Liver (tissue), 9 donors: Measurements from ENCODE around the gene ATP10B. TPM values are rescaled to one million over a fixed set of nuclear protein-coding genes. Genes with fewer than 3 reads are reported as not detected.

ENCODE experiments used
- DNase-seq: peaks from one replicate; pipeline ENCODE4 v3.0.0-alpha.2; 2017; ENCODE audit warnings: low spot score
- H3K27ac ChIP-seq, 2 donors: one replicate each; pipeline ENCODE4 v1.7.0; 2013; ENCODE audit warnings: inconsistent platforms in 2 of 2, low read length in 2 of 2, control low read depth in 1 of 2, low read depth in 1 of 2, mild to moderate bottlenecking in 1 of 2
- H3K27me3 ChIP-seq, 4 donors: one replicate each; pipeline versions ENCODE4 v1.6.1 to v1.7.0; 2013; ENCODE audit warnings: low read length in 3 of 4, inconsistent platforms in 1 of 4, mild to moderate bottlenecking in 1 of 4, moderate library complexity in 1 of 4; ENCODE audit not compliant: control insufficient read depth in 4 of 4, insufficient read depth in 4 of 4
- H3K36me3 ChIP-seq, 4 donors: one replicate each; pipeline versions ENCODE4 v1.6.1 to v1.7.0; 2013; ENCODE audit warnings: low read length in 3 of 4, mild to moderate bottlenecking in 3 of 4, low read depth in 1 of 4, moderate library complexity in 1 of 4; ENCODE audit not compliant: control insufficient read depth in 4 of 4, insufficient read depth in 3 of 4
- H3K4me1 ChIP-seq, 4 donors: one replicate each; pipeline versions ENCODE4 v1.6.1 to v1.7.0; 2013; ENCODE audit warnings: low read length in 3 of 4, mild to moderate bottlenecking in 3 of 4, moderate library complexity in 1 of 4; ENCODE audit not compliant: control insufficient read depth in 4 of 4, insufficient read depth in 4 of 4
- H3K4me3 ChIP-seq, 3 donors: one replicate each; pipeline versions ENCODE4 v1.6.1 to v1.7.0; 2013; ENCODE audit warnings: low read length in 3 of 3, control low read depth in 1 of 3, low read depth in 1 of 3, mild to moderate bottlenecking in 1 of 3
- H3K9ac ChIP-seq, 2 donors: one replicate each; pipeline ENCODE4 v1.7.0; 2013; ENCODE audit warnings: low read length in 2 of 2, mild to moderate bottlenecking in 2 of 2, moderate library complexity in 2 of 2, control low read depth in 1 of 2, low read depth in 1 of 2
- H3K9me3 ChIP-seq, 4 donors: one replicate each; pipeline versions ENCODE4 v1.6.1 to v1.7.0; 2013; ENCODE audit warnings: low read length in 3 of 4; ENCODE audit not compliant: control insufficient read depth in 4 of 4
- ATF3 ChIP-seq: IDR thresholded peaks from 2 replicates; pipeline ENCODE4 v1.6.1; 2016; ENCODE audit warnings: antibody characterized with exemption
- CTCF ChIP-seq: fragments of 150-350 bp; IDR thresholded peaks from 2 replicates; pipeline ENCODE4 v1.5.1; 2017; ENCODE audit warnings: improper control_type of control experiment, low read depth, low read length; ENCODE audit not compliant: missing input control
- EGR1 ChIP-seq, 2 donors: IDR thresholded peaks; 2 replicates each; pipeline ENCODE4 v1.6.1; 2016 to 2018; ENCODE audit warnings: antibody characterized with exemption in 2 of 2, low read depth in 2 of 2
- FOXA1 ChIP-seq: IDR thresholded peaks from 2 replicates; pipeline ENCODE4 v1.6.1; 2016; ENCODE audit warnings: antibody characterized with exemption
- FOXA2 ChIP-seq: IDR thresholded peaks from 2 replicates; pipeline ENCODE4 v1.6.1; 2016; ENCODE audit warnings: antibody characterized with exemption
- GABPA ChIP-seq, 2 donors: IDR thresholded peaks in 1 of 2; conservative IDR thresholded peaks in 1 of 2; 2 replicates each; pipeline ENCODE4 v1.6.1; 2016; ENCODE audit warnings: antibody characterized with exemption in 2 of 2, mild to moderate bottlenecking in 1 of 2, moderate library complexity in 1 of 2
- HNF4A ChIP-seq, 2 donors: conservative IDR thresholded peaks; 2 replicates each; pipeline ENCODE4 v1.6.1; 2016; ENCODE audit warnings: antibody characterized with exemption in 2 of 2, mild to moderate bottlenecking in 2 of 2
- HNF4G ChIP-seq: IDR thresholded peaks from 2 replicates; pipeline ENCODE4 v1.6.1; 2016; ENCODE audit warnings: antibody characterized with exemption
- JUND ChIP-seq, 2 donors: IDR thresholded peaks; 2 replicates each; pipeline ENCODE4 v1.6.1; 2016; ENCODE audit warnings: antibody characterized with exemption in 2 of 2
- MAX ChIP-seq: IDR thresholded peaks from 2 replicates; pipeline ENCODE4 v1.6.1; 2016; ENCODE audit warnings: antibody characterized with exemption
- NR2F2 ChIP-seq: IDR thresholded peaks from 2 replicates; pipeline ENCODE4 v1.6.1; 2016; ENCODE audit warnings: antibody characterized with exemption
- RAD21 ChIP-seq, 2 donors: IDR thresholded peaks; 2 replicates each; pipeline ENCODE4 v1.6.1; 2016; ENCODE audit warnings: antibody characterized with exemption in 2 of 2, mild to moderate bottlenecking in 2 of 2
- SP1 ChIP-seq: IDR thresholded peaks from 2 replicates; pipeline ENCODE4 v1.6.1; 2018; ENCODE audit warnings: antibody characterized with exemption, mild to moderate bottlenecking
- TAF1 ChIP-seq: conservative IDR thresholded peaks from 2 replicates; pipeline ENCODE4 v1.6.1; 2016; ENCODE audit warnings: antibody characterized with exemption, mild to moderate bottlenecking
- YY1 ChIP-seq: IDR thresholded peaks from 2 replicates; pipeline ENCODE4 v1.6.1; 2016; ENCODE audit warnings: antibody characterized with exemption, mild to moderate bottlenecking
- WGBS: extraction: QIAGEN DNeasy Blood & Tissue Kit; methylation state at CpG from one replicate; pipeline ENCODE4 v1.1.7; 2013; 5-methylcytosine and 5-hydroxymethylcytosine counted together
- polyA plus RNA-seq, 2 donors: library from polyadenylated mRNA; stranded (reverse) in 1 of 2; unstranded in 1 of 2; fragments of 200-250 nt in 1 of 2; fragments of >200 nt in 1 of 2; fragmentation: Nextera tagmentation in 1 of 2; extraction: Ambion mirVana in 1 of 2; gene quantifications; one replicate each; pipeline versions ENCODE4 v1.2.1 to v1.2.3, GENCODE V29; 2013 to 2015
- total RNA-seq, 2 donors: library from RNA; depleted of rRNA; stranded (reverse); fragments of >200 nt; gene quantifications; one replicate each; pipeline ENCODE4 v1.2.3, GENCODE V29; 2014
- donor health status: healthy.
- donor health status: healthy.
- donor health status: healthy.
- donor health status: healthy.
- donor health status: healthy.

ATP10B gene
- total and polyA plus RNA-seq, 4 donors = 0.05 to 0.67 (median 0.05) TPM; not detected in 1

GRCh38 chr5:160514866-160515265 is 337.1 kb downstream of the ATP10B start:
- no peaks in the 10 kb centered on the region for H3K4me1 ChIP-seq
- H3K27ac ChIP-seq = no peak overlapping the region
- no peak for DNase-seq
- H3K9ac ChIP-seq = no peak overlapping the region
- H3K27me3 ChIP-seq = peaks cover 0 to 4% (median 0%) of the 10 kb centered on the region in 4 donors
- H3K4me3 ChIP-seq = no peak overlapping the region
- 83% methylated on average over 3 of the region's 3 CpGs for WGBS
- TF ChIP-seq MAX (no peak), FOXA1 (no peak), EGR1 (IDR thresholded peaks at IDR 0.05; ENCODE audit: low read depth in 2 of 2) (no peak), JUND (IDR thresholded peaks at IDR 0.05) (no peak), HNF4A (conservative IDR thresholded peaks at IDR 0.05) (no peak), NR2F2 (no peak), HNF4G (no peak), ATF3 (no peak), YY1 (no peak), RAD21 (IDR thresholded peaks at IDR 0.05) (no peak), CTCF (no peak)
- no peaks in the 10 kb centered on the region for H3K9me3 ChIP-seq
- H3K36me3 ChIP-seq = no peaks in the 10 kb centered on the region

- no peak for DNase-seq
- Histone ChIP-seq H3K4me1 (no peaks in the 10 kb centered on the region), H3K36me3 (no peaks in the 10 kb centered on the region), H3K4me3 (no peak overlapping the region), H3K27ac (no peak overlapping the region), H3K27me3 (peaks cover 0 to 4% (median 0%) of the 10 kb centered on the region in 4 donors), H3K9ac (no peak overlapping the region), H3K9me3 (no peaks in the 10 kb centered on the region)
- 84% methylated on average over 2 of the region's 2 CpGs for WGBS
- TF ChIP-seq MAX (no peak), GABPA (IDR thresholded peaks at IDR 0.05 in 1 of 2, conservative IDR thresholded peaks at IDR 0.05 in 1 of 2) (no peak), HNF4A (conservative IDR thresholded peaks at IDR 0.05) (no peak), FOXA1 (no peak), NR2F2 (no peak), EGR1 (IDR thresholded peaks at IDR 0.05; ENCODE audit: low read depth in 2 of 2) (no peak), YY1 (no peak), SP1 (no peak), FOXA2 (no peak), TAF1 (no peak), CTCF (no peak), RAD21 (IDR thresholded peaks at IDR 0.05) (no peak), ATF3 (no peak)
Observed at GRCh38 chr5:160514191-160514590, 337.8 kb downstream of the ATP10B start.
